Measurements from ENCODE around the gene PLEKHJ1.

- TF ChIP-seq CTCF (IDR thresholded peaks at IDR 0.05) (no peak), POLR2A (IDR thresholded peaks at IDR 0.05) (no peak)
These were observed 3.9 kb upstream of the PLEKHJ1 start for GRCh38 chr19:2239771-2240770.
